ENCODE results near the gene DGKZ. TPM values are rescaled to one million over a fixed set of nuclear protein-coding genes. Genes with fewer than 3 reads are reported as not detected.

The DGKZ gene
- total and polyA plus RNA-seq, 8 donors: 24.0 to 405 (median 61.7) TPM

DNA sequence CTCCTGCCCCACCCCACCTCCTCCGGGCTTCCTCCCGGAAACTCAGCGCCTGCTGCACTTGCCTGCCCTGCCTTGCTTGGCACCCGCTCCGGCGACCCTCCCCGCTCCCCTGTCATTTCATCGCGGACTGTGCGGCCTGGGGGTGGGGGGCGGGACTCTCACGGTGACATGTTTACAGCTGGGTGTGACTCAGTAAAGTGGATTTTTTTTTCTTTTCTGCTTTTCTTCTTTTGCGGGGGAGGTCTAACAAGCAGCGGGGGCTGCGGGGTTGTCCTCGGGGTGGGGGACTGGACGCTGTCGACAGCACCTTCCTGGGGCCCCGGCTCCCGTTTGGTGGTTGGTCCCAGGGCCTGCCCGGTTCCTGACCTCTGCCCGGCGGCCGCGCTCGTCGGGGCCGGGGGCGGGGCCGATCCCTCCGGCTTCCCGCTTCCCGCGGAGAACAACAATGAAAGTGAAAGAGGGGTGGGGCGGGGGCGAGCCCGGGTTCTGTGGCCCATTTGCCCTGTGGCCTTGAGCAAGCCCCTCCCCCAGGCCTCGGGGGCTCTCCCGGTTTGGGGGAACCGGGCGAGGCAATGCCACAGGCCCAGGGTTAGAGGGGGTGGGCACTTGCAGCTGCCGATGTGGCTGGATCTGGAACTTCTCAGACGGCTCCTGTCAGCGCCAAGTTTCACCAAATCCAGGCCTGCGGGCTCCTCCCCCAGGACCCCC lies 33.2 kb downstream of the DGKZ start:
- Histone ChIP-seq H3K4me3 (peak overlapping the region; percentile 62 to 73 (median 66)), H3K4me1 (peaks cover 21 to 50% (median 35%) of the 10 kb centered on the region in 4 donors), H3K36me3 (peaks cover 20 to 32% (median 31%) of the 10 kb centered on the region in 4 donors), H3K27me3 (peaks cover 0 to 46% (median 0%) of the 10 kb centered on the region in 3 donors), H3K9me3 (no peaks in the 10 kb centered on the region), H3K27ac (peak overlapping the region; percentile 46 to 93 (median 81))
- intact Hi-C loops (cut with DNase I; ENCODE audit: low total_unique reads): no loop called here
- peak; percentile 80 to 90 for DNase-seq
- no peak for TF ChIP-seq POLR2A (IDR thresholded peaks at IDR 0.05)
- no peak for TF ChIP-seq EP300 (IDR thresholded peaks at IDR 0.05)
- TF ChIP-seq, protein P1, sequence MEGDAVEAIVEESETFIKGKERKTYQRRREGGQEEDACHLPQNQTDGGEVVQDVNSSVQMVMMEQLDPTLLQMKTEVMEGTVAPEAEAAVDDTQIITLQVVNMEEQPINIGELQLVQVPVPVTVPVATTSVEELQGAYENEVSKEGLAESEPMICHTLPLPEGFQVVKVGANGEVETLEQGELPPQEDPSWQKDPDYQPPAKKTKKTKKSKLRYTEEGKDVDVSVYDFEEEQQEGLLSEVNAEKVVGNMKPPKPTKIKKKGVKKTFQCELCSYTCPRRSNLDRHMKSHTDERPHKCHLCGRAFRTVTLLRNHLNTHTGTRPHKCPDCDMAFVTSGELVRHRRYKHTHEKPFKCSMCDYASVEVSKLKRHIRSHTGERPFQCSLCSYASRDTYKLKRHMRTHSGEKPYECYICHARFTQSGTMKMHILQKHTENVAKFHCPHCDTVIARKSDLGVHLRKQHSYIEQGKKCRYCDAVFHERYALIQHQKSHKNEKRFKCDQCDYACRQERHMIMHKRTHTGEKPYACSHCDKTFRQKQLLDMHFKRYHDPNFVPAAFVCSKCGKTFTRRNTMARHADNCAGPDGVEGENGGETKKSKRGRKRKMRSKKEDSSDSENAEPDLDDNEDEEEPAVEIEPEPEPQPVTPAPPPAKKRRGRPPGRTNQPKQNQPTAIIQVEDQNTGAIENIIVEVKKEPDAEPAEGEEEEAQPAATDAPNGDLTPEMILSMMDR (IDR thresholded peaks at IDR 0.05): no peak
- TF ChIP-seq POLR2AphosphoS5 (IDR thresholded peaks at IDR 0.05): no peak
- WGBS, 5 donors: 0 to 2% (median 1%) methylated on average over 38 to 45 of the region's 45 CpGs

DNA sequence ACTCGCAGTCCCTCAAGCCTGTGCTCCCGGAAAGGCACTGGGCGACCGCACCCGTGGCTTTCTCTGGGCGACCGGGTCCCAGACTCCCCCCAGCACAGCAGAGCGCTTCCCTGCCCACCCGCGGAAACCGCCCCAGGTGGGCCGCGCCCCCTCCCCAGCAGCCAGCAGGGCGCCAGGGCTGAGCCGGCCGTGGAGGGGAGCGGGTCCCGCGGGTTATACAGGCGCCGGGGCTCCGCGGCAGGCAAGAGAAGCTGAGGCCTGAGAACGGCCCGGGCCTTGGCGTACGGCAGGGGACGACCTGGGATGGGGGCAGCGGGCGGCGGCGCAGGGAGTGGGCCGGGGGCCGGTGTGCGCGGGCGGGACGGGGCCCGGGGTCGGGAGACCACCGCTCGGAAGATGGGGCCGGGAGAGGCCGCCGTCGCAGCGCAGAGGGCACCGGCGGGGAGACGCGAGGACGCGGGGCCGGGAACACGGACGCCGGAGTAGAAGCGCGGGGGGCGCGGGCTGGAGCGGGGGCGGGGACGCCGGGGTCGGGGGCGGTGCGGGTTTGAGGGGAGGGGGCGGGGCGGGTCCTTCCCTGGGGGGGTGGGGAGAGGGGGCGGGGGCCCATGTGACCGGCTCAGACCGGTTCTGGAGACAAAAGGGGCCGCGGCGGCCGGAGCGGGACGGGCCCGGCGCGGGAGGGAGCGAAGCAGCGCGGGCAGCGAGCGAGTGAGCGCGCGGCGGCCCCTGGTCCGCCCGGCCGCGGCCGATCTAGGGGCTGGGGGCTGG lies 34.0 kb downstream of the DGKZ start, which contains the start of gene MDK:
TSS of gene MDK (plus strand) at position 622 of the 771 bp plus-strand sequence. CDS start 389 bp downstream, outside the sequence.
- TF ChIP-seq EP300 (IDR thresholded peaks at IDR 0.05): no peak
- TF ChIP-seq POLR2AphosphoS5 (IDR thresholded peaks at IDR 0.05): no peak
- no peak for TF ChIP-seq POLR2A (IDR thresholded peaks at IDR 0.05)
- TF ChIP-seq, protein P1 (IDR thresholded peaks at IDR 0.05): no peak
- peak within 1 kb of the TSS; percentile 46 to 93 (median 81) for H3K27ac ChIP-seq
- intact Hi-C loops (cut with DNase I; ENCODE audit: low total_unique reads): no loop called here
- peaks cover 21 to 50% (median 35%) of the 10 kb centered on the region in 4 donors for H3K4me1 ChIP-seq
- H3K4me3 ChIP-seq: peak within 1 kb of the TSS; percentile 62 to 73 (median 66)
- peaks cover 12 to 25% (median 23%) of the 10 kb centered on the region in 4 donors for H3K36me3 ChIP-seq
- peak; percentile 48 to 88 for DNase-seq
- peaks cover 0 to 53% (median 0%) of the 10 kb centered on the region in 3 donors for H3K27me3 ChIP-seq
- no peaks in the 10 kb centered on the region for H3K9me3 ChIP-seq
- 0 to 1% (median 0%) methylated on average over 15 to 92 of the region's 96 CpGs for WGBS, 5 donors

DNA sequence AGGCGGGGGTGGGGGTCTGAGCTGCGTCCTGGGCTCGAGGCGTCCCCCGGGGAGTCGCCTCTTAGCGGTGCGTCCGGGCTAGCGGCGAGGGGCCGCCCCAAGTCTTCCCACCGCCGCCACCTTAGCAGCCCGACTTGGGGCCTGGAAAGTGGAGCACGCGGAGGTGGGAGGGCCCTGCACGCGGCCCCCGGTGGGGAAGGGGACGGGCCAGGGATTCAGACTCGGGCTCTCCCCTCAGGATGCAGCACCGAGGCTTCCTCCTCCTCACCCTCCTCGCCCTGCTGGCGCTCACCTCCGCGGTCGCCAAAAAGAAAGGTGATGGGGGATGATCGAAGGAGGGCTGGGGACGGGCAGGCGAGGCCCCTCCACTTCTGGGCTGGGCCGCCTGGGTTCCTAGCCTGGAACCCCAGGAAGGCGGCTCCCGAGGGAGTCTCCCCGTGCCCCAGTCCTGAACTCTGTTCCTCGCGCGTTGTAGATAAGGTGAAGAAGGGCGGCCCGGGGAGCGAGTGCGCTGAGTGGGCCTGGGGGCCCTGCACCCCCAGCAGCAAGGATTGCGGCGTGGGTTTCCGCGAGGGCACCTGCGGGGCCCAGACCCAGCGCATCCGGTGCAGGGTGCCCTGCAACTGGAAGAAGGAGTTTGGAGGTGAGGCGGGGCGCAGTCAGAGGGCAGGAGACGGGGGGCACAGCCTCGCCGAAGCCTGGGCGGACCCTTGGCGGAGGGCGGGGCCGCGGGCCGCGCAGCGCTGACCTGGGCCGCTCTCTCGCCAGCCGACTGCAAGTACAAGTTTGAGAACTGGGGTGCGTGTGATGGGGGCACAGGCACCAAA lies 34.8 kb downstream of the DGKZ start:
- peaks cover 21 to 50% (median 35%) of the 10 kb centered on the region in 4 donors for H3K4me1 ChIP-seq
- H3K27me3 ChIP-seq: peaks cover 0 to 61% (median 4%) of the 10 kb centered on the region in 3 donors
- H3K4me3 ChIP-seq: peak overlapping the region; percentile 62 to 73 (median 66)
- intact Hi-C loops (cut with DNase I; ENCODE audit: low total_unique reads): no loop called here
- whole genome bisulfite sequencing, 5 donors: 1 to 3% (median 1%) methylated on average over 18 to 66 of the region's 66 CpGs
- peak in 1 of 2 donors; percentile 70 for DNase-seq
- TF ChIP-seq POLR2AphosphoS5 (IDR thresholded peaks at IDR 0.05) (no peak), POLR2A (IDR thresholded peaks at IDR 0.05) (no peak), EP300 (IDR thresholded peaks at IDR 0.05) (no peak)
- TF ChIP-seq, protein P1 (IDR thresholded peaks at IDR 0.05): no peak
- no peaks in the 10 kb centered on the region for H3K9me3 ChIP-seq
- H3K36me3 ChIP-seq: peaks cover 5 to 17% (median 15%) of the 10 kb centered on the region in 4 donors
- H3K27ac ChIP-seq: peak overlapping the region in 4 of 5 donors; percentile 46 to 93 (median 82)

Data from stomach (tissue), 9 donors.